Astrocyte (in vitro differentiated cells and primary cell): ENCODE results near the gene TENT4B. TPM values are rescaled to one million over a fixed set of nuclear protein-coding genes. Genes with fewer than 3 reads are reported as not detected.

Experiments
- DNase-seq: peaks from one replicate; pipeline ENCODE4 v3.0.0-alpha.2; 2010; ENCODE audit warnings: low read depth
- FAIRE-seq: peaks from 2 replicates; lab custom pipeline; 2011; peaks lifted over from hg19 to GRCh38; lab: Jason Lieb, UNC
- H2AFZ ChIP-seq: 2 replicates; pipeline ENCODE4 v1.6.0; 2012; ENCODE audit warnings: low read depth, low read length, inconsistent platforms
- H3K27ac ChIP-seq: 2 replicates; pipeline ENCODE4 v1.5.1; 2011; ENCODE audit warnings: low read depth, low read length, inconsistent platforms
- H3K27me3 ChIP-seq: 2 replicates; pipeline ENCODE4 v1.6.0; 2011; ENCODE audit warnings: low read length, inconsistent platforms; ENCODE audit not compliant: insufficient read depth
- H3K36me3 ChIP-seq: 2 replicates; pipeline ENCODE4 v1.5.1; 2011; ENCODE audit warnings: low read length, inconsistent platforms; ENCODE audit not compliant: insufficient read depth
- H3K4me1 ChIP-seq: 2 replicates; pipeline ENCODE4 v1.5.1; 2011; ENCODE audit warnings: low read length, inconsistent platforms; ENCODE audit not compliant: insufficient read depth
- H3K4me2 ChIP-seq: 2 replicates; pipeline ENCODE4 v1.6.0; 2012; ENCODE audit warnings: low read length, inconsistent platforms
- H3K4me3 ChIP-seq: 2 replicates; pipeline ENCODE4 v1.5.1; 2011; ENCODE audit warnings: low read depth, mild to moderate bottlenecking, low read length, inconsistent platforms; ENCODE audit not compliant: insufficient read depth
- H3K79me2 ChIP-seq: 2 replicates; pipeline ENCODE4 v1.6.0; 2012; ENCODE audit warnings: mild to moderate bottlenecking, low read length, inconsistent platforms; ENCODE audit not compliant: insufficient read depth
- H3K9ac ChIP-seq: 2 replicates; pipeline ENCODE4 v1.6.0; 2012; ENCODE audit warnings: mild to moderate bottlenecking, low read length, inconsistent platforms
- H3K9me3 ChIP-seq: 2 replicates; pipeline ENCODE4 v1.5.1; 2012; ENCODE audit warnings: low read depth, mild to moderate bottlenecking, low read length, inconsistent platforms; ENCODE audit not compliant: insufficient read depth
- H4K20me1 ChIP-seq: 2 replicates; pipeline ENCODE4 v1.6.0; 2012; ENCODE audit warnings: low read length, inconsistent platforms; ENCODE audit not compliant: insufficient read depth
- H3K27ac Mint-ChIP-seq: one replicate; pipeline ENCODE4 v1.8.0; 2021; ENCODE audit warnings: mild to moderate bottlenecking, mixed read lengths; ENCODE audit not compliant: unreplicated experiment
- H3K27me3 Mint-ChIP-seq: one replicate; pipeline ENCODE4 v1.8.0; 2021; ENCODE audit warnings: low read depth, mixed read lengths; ENCODE audit not compliant: unreplicated experiment
- H3K36me3 Mint-ChIP-seq: one replicate; pipeline ENCODE4 v1.8.0; 2021; ENCODE audit warnings: low read depth, mixed read lengths; ENCODE audit not compliant: unreplicated experiment
- H3K4me1 Mint-ChIP-seq: one replicate; pipeline ENCODE4 v1.8.0; 2021; ENCODE audit warnings: low read depth, mixed read lengths; ENCODE audit not compliant: unreplicated experiment
- H3K4me3 Mint-ChIP-seq: one replicate; pipeline ENCODE4 v1.8.0; 2021; ENCODE audit warnings: mild to moderate bottlenecking, moderate library complexity, mixed read lengths; ENCODE audit not compliant: unreplicated experiment
- H3K9me3 Mint-ChIP-seq: one replicate; pipeline ENCODE4 v1.8.0; 2021; ENCODE audit warnings: mild to moderate bottlenecking, mixed read lengths; ENCODE audit not compliant: unreplicated experiment
- EZH2 ChIP-seq: IDR thresholded peaks from 2 replicates; pipeline ENCODE4 v1.6.1; 2012; ENCODE audit warnings: mild to moderate bottlenecking, low read length, inconsistent platforms; ENCODE audit not compliant: insufficient read depth
- total RNA-seq: library from RNA; stranded (reverse); gene quantifications from 2 replicates; pipeline ENCODE4 v1.2.1, GENCODE V29; 2021
- TF ChIP-seq, protein P1 (sequence below): IDR thresholded peaks from 2 replicates; pipeline ENCODE4 v1.5.1; 2011; ENCODE audit warnings: low read depth, mild to moderate bottlenecking, inconsistent platforms, low read length, moderate library complexity; ENCODE audit not compliant: insufficient read depth

The TENT4B gene
- total RNA-seq, 1 donor from 2014 or later, result 17.0 TPM

DNA sequence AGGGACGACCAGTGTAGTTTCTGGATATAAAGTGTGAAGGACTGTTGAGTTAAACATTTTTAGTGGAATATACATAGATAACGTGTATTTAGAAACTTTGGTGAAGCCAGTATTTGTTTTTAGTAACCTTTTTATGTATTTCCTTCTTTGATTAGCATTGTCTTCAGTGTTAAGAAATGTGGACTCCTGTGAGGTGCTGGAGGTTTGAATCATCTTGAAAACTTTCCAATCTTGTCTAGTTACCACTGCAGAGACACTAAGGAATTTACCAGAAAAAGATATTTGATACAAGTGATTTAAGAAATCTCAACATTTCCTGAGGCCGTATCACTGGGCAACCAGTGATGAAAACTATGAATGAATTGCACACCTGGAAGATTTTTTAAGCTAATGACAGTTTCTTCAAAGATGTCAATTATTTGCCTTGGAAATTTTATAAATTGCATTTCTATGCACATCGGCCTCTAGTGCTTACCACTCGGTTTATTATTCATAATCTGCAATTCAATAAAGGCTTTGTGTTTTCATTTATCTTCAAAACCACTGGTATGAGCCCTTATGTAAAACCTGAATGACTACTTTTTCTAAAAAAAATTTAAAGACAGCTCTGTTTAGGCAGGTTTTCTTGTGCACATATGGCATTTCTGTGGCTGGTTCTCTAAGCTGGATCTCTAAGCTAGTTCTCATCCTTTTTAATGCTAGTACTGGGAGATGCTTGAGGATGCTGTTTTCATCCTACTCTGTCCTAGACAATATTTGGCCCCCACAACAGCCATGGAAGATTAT, 81.9 kb downstream of the TENT4B start:
- peak overlapping the region; percentile 37 for H3K27ac ChIP-seq

DNA sequence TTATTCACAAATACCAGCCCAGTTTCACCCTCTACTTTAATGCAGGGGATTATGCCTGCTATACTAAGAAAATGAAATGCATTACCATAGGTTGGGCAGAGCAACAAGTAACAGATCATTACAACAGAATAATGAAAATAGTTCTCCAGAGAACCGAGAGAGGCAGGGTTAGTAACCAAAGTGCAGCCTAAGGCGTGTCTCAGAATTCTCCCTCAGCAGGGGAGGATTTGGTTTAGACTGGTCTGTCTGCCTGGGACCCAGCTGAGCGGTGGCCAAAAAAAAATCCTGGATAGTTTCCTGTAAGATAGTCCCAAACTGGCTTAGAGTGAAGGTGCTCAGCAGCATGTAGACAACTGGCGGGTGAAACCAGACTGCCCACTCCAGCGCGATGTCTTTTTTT, 82.5 kb downstream of the TENT4B start:
- no peak overlapping the region for H3K4me3 Mint-ChIP-seq
- no peak for FAIRE-seq
- peak overlapping the region; percentile 25 for H3K4me2 ChIP-seq

More for the DNA sequence above, 81.9 kb downstream of the TENT4B start:
- Mint-ChIP-seq H3K4me3 (no peak overlapping the region), H3K36me3 (no peaks in the 10 kb centered on the region), H3K4me1 (peaks cover 24% of the 10 kb centered on the region), H3K9me3 (no peaks in the 10 kb centered on the region), H3K27me3 (no peaks in the 10 kb centered on the region), H3K27ac (peak overlapping the region; percentile 37)
- TF ChIP-seq EZH2, result no peak
- TF ChIP-seq, protein P1, sequence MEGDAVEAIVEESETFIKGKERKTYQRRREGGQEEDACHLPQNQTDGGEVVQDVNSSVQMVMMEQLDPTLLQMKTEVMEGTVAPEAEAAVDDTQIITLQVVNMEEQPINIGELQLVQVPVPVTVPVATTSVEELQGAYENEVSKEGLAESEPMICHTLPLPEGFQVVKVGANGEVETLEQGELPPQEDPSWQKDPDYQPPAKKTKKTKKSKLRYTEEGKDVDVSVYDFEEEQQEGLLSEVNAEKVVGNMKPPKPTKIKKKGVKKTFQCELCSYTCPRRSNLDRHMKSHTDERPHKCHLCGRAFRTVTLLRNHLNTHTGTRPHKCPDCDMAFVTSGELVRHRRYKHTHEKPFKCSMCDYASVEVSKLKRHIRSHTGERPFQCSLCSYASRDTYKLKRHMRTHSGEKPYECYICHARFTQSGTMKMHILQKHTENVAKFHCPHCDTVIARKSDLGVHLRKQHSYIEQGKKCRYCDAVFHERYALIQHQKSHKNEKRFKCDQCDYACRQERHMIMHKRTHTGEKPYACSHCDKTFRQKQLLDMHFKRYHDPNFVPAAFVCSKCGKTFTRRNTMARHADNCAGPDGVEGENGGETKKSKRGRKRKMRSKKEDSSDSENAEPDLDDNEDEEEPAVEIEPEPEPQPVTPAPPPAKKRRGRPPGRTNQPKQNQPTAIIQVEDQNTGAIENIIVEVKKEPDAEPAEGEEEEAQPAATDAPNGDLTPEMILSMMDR, result no peak
- DNase-seq, result peak; percentile 75
- H3K4me3 ChIP-seq, result no peak overlapping the region
- H3K4me1 ChIP-seq, result peaks cover 18% of the 10 kb centered on the region
- H3K4me2 ChIP-seq, result peak overlapping the region; percentile 25
- no peaks in the 10 kb centered on the region for H3K27me3 ChIP-seq
- H3K9ac ChIP-seq, result no peak overlapping the region
- H3K9me3 ChIP-seq, result no peaks in the 10 kb centered on the region
- peak; percentile 65 for FAIRE-seq
- H3K79me2 ChIP-seq, result no peaks in the 10 kb centered on the region
- no peak overlapping the region for H2AFZ ChIP-seq
- no peaks in the 10 kb centered on the region for H4K20me1 ChIP-seq
- H3K36me3 ChIP-seq, result no peaks in the 10 kb centered on the region

More for the DNA sequence above, 82.5 kb downstream of the TENT4B start:
- peak; percentile 40 for DNase-seq
- Histone ChIP-seq H3K27me3 (peaks cover 3% of the 10 kb centered on the region), H3K79me2 (no peaks in the 10 kb centered on the region), H2AFZ (no peak overlapping the region), H3K4me3 (no peak overlapping the region), H3K36me3 (no peaks in the 10 kb centered on the region), H4K20me1 (no peaks in the 10 kb centered on the region), H3K9me3 (no peaks in the 10 kb centered on the region), H3K4me1 (peaks cover 18% of the 10 kb centered on the region), H3K9ac (no peak overlapping the region), H3K27ac (no peak overlapping the region)
- peaks cover 24% of the 10 kb centered on the region for H3K4me1 Mint-ChIP-seq
- no peaks in the 10 kb centered on the region for H3K27me3 Mint-ChIP-seq
- peak overlapping the region; percentile 37 for H3K27ac Mint-ChIP-seq
- no peaks in the 10 kb centered on the region for H3K9me3 Mint-ChIP-seq
- H3K36me3 Mint-ChIP-seq, result no peaks in the 10 kb centered on the region
- TF ChIP-seq, protein P1, result no peak
- TF ChIP-seq EZH2, result no peak
